Fibroblast of skin of right biceps (primary cell): ENCODE measurements around the gene CKAP4.

Experiments used
- DNase-seq: peaks from one replicate; pipeline ENCODE4 v3.0.0-alpha.2; 2013

CKAP4 gene, protein sequence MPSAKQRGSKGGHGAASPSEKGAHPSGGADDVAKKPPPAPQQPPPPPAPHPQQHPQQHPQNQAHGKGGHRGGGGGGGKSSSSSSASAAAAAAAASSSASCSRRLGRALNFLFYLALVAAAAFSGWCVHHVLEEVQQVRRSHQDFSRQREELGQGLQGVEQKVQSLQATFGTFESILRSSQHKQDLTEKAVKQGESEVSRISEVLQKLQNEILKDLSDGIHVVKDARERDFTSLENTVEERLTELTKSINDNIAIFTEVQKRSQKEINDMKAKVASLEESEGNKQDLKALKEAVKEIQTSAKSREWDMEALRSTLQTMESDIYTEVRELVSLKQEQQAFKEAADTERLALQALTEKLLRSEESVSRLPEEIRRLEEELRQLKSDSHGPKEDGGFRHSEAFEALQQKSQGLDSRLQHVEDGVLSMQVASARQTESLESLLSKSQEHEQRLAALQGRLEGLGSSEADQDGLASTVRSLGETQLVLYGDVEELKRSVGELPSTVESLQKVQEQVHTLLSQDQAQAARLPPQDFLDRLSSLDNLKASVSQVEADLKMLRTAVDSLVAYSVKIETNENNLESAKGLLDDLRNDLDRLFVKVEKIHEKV

DNA sequence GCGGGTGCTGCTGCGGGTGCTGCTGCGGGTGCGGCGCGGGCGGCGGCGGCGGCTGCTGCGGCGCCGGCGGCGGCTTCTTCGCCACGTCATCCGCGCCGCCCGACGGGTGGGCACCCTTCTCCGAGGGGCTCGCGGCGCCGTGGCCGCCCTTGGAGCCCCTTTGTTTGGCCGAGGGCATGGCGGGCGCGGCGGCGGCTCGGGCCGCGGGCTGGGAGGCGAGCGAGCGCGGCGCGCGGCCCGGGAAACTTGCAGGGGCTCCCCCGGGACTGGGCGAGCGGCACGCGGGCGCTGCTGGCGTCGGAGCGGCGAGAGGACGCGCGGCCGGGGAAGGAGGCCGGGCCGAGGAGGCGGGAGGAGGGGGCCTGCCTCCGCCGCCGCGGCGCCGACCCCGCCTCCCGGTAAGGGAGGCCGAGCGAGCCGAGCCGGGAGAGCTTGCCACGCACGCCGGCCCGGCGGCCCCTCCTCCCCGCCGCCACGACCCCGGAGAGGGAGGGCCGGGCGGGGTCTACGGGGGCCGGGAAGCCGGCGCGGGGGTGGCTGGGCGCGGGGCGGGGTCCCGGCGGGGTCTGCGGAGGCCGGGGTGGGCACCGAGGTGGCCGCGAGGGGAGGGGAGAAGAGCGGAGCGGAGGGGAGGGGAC lies at the start of gene CKAP4:
Gene CKAP4 (minus strand): TSS at position 347 of the 638 bp plus-strand sequence. CDS start 169 bp downstream, at position 178.
- DNase-seq = peak; percentile 90

DNA sequence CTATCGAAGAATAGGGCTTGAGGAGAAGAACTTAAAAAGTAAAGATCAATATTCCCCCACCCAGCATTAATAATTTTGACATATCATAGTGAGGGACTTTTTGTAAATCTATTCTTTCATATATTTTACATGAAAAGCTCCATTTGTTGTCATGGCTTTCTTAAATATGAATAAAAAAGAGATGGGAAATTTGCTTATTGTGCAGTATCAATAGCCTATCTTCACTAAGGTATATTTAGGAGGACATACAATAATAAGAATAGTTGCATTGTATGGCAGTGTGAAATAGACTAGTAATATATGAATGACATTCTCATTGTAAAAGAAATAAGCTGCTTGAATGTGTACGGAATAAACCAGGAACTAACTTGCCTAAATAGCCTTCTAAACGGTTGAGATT lies 49.3 kb upstream of the CKAP4 start:
- DNase-seq = no peak

DNA sequence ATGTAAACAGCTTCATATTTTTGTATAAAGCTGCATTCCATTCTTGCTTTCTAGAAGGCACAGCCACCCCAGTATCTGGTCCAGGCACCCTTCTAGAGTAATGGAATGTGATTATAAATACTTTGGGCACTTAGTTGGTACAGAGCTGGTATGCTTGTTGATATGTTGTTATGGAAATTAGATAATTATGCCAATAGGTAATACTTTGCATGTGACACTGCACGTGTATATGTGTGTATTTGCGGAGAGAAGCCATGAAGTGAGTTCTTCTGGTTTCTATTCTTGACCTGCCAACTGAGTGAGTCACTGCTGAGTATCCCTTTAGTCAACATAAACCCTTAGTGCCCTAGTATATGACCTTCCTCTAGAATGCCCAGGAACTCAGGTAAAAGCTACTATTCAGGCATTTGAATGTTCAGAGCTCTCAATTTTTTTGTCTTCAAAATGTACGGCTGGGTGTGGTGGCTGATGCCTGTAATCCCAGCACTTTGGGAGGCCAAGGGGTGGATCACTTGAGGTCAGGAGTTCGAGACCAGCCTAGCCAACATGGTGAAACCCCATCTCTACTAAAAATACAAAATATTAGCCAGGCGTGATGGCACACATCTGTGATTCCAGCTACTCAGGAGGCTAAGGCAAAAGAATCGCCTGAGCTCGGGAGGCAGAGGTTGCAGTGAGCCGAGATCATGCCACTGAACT lies 48.5 kb upstream of the CKAP4 start:
- DNase-seq = peak; percentile 68

DNA sequence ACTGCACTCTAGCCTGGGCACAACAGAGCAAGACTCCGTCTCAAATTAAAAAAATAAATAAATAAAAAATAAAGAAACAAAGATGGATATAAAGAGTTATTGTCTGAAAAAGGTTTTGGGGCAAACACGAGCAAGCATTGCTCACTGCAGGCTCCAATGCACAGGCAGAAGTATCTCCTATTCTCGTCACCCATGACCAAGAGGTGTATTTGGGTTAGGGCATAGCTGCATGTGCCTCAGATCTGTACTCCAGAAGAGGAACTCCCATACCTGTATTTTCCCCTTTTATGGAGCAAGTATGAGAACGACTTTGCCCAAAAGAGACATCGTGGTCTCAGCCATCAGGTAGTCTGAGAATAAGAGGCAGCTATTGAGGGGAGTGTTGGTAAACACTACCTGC lies 44.5 kb upstream of the CKAP4 start:
- DNase-seq = no peak

DNA sequence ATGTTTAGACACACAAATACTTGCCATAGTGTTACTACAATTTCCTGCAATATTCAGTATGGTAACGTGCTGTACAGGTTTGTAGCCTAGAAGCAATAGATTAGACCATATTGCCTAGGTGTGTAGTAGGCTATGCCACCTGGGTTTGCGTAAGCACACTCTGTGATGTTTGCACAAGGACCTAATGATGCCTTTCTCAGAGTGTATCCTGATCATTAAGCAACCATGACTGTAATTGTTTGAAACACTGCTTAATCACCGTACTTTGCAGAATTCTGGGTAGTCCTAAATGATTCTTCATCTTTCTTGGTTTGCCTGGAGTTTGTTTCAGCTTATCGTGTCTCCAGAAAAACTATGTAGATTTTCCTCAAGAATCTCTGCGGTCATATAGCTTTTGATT lies 43.5 kb upstream of the CKAP4 start:
- DNase-seq = no peak

DNA sequence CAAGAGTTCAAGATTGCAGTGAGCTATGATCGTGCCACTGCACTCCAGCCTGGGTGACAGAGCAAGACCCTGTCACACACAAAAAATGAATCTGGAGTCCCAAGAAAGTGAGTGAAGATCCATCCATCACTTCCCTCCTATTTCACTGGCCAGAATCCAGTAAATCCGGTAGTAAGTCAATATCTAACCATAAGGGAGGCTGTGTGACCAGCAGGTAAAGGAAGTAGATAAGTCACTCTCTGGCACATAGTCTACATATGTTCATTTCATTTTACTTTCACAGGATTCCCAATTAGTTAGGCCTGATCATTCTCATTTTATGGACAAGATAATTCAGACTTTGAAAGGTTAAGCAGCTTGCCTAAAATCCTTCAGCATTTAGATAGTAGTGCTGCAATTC lies 42.8 kb upstream of the CKAP4 start:
- DNase-seq = no peak

DNA sequence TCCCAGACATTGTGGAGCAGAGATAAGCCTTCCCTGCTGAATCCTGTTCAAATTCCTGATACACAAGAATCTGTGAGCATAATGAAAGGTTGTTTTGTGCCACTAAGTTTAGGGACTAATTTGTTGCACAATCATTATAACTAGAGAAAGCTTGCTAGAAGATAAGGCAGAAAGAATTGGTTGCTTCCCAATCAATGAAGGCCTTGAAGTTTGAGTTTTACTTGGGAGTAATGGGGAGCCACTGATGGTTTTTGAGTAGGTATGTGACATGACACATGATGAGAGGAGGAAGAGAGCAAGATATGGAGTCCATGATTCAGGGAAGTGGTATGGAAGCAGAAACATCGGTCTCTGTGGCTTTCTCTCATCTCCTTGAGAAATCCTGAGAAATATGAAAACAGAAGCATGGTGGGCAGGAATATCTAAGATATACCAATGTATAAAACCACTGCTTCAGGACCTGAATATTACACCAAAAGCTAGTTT lies 41.4 kb upstream of the CKAP4 start:
- peak; percentile 52 for DNase-seq

DNA sequence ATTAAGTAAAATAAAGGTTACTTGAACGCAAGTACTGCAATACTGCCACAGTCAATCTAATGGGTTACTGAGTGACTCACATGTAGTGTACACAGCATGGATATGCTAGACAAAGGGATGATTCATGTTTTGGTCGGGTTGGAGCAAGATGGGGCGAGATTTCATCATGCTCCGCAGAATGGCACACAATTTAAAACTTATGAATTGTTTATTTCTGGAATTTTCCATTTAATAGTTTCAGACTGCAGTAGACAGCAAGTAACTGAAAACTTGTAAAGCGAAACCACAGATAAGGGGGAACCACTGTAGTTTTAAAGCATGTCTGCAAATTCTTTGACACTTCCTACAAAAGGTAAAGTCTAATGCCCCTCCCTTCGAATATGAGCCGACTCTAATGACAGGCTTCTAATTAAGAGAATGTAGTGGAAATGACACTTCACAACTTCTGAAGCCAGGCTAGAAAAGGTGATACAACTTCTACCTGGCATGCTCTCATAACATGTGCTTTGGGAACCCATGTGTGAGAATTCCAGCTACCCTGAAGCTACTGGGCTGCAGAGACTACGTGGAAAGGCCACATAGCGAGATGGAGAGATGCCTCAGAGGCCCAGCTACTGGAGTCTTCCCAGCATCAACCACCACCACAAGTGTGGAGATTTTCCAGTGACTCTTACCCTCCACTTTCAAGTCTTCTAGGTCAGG lies 40.8 kb upstream of the CKAP4 start:
- DNase-seq = peak; percentile 95

DNA sequence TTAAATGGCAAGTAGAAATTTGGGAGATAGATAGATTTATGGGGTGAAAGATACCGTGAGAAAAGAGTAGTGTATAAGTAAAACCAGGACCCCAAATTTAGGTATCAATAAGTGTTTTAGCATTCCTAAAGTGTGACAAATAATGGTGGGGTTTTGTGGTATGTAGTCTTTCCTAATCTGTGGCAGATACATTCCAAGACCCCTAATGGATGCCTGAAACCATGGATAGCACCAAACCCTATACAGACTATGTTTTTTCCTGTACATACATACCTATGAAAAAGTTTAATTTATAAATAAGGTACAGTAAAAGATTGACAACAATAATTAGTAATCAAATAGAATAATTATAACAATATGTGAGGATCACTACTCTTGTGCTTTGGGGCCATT lies 40.3 kb upstream of the CKAP4 start:
- peak; percentile 70 for DNase-seq

DNA sequence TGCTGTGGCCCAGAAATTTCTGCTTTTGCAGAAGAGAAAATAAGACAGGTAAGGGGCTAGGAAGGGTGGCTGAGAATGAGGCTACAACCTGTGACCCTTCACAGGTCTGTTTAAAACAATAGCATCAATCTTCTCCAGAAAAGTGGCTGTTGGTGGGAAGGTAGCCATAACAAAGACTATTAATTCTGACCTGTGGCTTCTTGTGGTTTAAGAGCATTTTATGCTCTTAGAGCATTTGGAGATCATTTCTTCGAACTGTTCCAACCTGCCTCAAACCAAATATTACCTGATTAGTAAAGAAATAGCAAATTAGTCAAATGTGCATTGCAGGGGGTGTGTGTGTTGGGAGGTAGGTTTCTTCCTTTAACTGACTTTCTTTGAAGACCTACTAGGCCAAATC lies 39.5 kb upstream of the CKAP4 start:
- DNase-seq = no peak

DNA sequence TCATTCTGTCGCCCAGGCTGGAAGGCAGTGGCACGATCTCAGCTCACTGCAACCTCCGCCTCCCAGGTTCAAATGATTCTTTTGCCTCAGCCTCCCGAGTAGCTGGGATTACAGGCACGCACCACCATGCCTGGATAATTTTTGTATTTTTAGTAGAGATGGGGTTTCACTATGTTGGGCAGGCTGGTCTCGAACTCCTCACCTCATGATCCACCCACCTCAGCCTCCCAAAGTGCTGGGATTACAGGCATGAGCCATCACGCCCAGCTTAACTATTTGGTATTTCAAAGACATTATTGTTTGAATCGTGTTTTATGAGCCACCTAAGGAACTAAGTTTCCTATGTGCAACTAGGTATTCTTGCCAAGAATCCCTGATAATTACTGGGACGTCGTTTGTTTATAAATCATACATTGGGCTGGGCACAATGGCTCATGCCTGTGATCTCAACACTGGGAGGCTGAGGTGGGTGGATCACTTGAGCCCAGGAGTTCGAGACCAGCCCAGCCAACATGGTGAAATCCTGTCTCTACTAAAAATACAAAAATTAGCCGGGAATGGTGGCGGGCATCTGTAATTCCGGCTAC lies 38.8 kb upstream of the CKAP4 start:
- peak; percentile 12 for DNase-seq

DNA sequence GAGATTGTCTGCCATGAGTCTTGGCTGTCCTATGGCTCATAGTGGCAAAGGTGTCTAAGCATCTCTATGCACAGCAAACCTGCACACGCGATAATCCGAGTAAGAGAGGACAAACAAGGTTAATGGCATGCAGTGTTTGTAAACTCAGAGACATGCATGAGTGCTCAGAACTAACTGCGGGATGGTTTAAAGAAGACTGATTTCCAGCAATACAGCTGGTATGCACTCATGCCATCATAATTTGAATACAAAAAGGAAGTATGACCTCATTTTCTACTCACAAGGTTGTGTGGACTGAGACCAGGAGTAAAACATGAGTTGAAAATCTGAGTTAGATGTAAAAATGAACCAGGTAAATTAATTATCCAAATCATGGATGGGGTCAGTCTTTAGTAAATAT lies 38.2 kb upstream of the CKAP4 start:
- DNase-seq = no peak

DNA sequence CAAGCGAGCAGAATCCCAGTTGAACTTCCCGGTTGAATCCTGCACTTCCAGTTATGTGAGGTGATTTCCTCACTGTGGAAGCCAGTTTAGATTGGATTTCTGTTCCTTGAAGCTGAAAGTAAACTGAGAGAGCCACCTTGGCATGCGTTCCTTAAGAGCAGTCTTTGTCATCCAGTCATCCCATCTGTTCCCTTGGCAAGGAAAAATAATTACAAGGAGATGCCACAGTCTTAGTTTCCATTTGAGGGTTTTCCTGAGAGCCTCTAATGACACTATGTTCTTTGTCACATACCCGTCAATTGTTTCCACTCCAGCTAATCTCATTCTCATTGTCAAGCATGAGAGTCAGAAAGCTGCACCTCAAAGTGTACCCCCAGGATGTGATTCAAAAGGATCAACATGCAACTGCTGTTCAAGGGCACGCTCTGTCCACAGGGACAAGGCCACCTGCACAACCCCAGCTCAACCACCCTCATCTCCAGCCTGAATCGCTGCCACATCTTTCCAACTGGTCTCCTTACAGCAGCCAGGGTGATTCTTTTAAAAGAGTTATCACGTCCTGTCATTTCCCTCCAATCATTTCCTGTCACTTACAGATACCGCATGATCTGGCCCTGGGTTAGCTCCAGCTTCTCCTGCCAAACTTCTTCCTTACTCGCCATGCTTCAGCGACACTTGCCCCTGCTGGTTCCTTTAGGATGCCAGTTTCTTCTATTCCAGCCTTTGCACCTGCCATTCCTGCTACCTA lies 36.7 kb upstream of the CKAP4 start:
- no peak for DNase-seq

DNA sequence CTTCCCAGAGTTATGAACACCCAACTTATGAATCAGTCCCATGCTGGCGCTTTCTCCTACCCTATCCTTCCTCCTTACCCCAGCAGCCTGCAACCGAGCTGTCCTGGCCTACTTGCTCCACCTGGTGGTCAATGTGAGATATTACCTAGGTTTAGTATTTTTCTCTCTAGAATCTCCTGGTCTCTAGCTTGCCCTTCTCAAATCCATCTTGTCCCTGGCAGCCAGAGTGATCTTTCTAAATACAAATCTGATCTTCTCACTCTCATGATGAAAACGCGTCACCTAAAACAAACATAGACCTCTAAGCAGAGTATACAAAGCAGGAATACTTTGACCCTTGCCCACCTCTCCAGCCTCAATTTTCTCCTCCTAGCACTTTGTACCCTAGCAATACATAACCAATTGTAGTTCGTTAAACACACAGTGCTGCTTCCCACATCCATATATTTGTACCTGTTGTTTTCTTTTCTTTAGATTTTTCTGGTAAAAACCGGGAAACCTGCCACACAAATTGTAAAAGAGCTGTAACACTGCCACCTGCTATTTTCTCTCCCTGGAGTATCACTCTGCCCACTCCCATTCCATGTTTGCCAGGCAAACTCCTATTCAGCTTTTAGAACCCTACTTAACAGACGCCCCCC lies 34.8 kb upstream of the CKAP4 start:
- peak; percentile 66 for DNase-seq

DNA sequence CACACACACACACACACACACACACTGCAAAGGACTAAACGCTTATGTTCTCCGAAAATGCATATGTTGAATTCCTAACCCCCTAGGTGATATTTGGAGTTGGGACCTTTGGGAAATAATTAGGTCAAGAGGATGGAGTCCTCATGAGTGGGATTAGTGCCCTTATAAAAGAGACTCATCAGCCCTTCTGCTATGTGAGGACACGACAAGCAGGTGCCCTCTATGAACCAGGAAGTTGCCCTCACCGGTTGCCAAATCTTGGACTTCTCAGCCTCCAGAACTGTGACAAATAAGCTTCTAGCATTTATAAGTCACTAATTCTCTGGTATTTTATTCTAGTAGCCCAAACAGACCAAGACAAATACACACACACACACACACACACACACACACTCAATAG lies 34.0 kb upstream of the CKAP4 start:
- DNase-seq = no peak

DNA sequence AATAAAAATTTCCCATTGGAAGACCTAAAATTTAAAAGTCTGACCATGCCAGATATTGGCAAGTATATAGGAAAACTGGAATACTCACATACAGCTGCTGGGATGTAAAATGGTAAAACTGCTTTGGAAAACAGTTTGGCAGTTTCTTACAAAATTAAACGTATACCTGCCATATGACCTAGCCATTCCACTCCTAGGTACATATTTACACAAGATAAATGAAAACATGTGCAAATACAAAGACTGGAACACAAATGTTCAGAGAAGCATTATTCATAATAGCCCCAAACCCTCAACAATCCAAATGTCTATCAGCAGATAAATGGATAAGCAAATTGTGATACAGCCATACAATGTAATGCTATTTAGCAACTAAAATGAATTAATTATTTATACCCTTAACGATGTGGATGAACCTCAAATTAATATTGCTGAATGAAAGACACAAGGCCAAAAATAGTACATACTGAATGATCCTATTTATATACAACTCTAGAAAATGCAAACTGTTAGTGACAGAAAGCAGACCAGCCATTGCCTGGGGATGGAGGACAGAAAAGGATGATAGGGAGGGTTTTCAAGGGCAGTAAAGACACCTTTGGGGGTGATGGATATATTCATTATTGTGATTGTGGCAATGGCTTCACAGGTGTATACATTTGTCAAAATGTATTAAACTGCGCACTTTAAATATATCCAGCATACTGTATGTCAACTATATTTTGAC lies 33.4 kb upstream of the CKAP4 start:
- DNase-seq = no peak

DNA sequence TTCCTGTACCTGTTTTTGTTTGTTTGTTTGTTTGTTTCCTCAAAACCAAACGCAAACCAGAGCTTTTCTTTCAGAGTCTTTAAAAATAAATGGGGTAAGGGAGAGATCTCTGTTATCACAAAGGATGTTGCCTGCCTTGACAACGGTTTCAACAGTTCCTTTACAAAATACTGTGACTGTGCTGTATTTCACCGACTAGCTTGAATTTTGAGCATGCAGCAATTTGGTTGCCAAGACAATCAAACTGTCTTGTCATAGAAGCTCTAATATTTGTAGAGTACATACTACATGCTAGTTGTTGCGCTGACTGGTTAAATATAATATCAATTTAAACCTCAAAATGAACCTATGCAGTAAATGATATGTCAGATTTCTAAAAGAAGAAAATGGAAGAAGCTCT lies 32.3 kb upstream of the CKAP4 start:
- no peak for DNase-seq

DNA sequence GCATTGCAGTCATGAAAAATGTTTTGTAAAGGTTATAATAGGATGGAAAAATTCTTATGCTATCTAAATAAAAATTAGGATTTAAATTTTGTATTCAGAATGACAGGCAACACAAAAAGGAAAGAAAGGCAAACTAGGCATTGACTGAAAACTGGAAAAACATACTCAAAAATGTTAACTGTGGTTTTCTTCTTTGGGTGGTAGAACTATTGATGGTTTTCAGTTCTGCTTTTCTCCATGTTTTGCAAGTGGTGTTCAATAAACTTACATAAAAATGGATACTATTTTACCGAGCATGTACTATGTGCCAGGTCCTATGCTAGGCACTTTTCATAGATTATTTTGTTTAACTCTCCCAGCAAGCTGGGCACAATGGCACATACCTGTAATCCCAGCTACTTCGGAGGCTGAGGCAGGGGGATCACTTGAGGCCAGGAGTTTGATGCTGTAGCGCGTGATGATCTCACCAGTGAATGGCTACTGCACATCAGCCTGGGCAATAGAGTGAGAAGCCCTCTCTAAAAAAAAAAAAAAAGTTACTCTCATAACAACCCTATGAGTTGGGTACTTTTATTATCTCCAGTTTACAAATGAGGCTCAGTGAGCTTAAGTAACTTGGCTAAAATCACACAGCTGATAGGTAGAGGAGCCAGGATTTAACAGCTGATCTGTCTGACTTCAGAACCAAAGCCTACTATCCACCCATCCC lies 28.4 kb upstream of the CKAP4 start:
- DNase-seq = no peak

DNA sequence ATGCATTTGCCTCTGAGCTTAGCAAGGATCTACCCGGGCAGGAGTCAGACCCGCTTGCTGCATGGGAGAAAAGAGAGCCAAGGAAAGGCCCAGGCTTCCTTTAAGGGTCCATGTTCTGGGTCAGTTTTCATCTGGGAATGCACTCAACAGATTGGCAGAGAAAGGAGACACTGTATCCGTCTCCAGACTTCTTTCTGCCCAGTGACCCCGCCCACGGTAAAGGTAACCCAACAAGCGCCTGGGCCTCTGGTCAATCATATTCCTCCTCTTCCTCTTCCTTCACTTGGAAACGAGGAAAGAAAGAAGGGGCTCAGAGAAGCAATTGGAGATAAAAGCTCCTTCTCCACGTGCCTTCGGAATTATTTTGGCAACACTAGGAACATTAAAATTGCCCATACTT lies 27.6 kb upstream of the CKAP4 start:
- DNase-seq = no peak
